Glutamatergic neuron (in vitro differentiated cells): ENCODE data around the gene MAPK4. TPM values are rescaled to one million over a fixed set of nuclear protein-coding genes. Genes with fewer than 3 reads are reported as not detected.

Experiments used
- DNase-seq: peaks from one replicate; pipeline ENCODE4 v3.0.0; 2022
- H3K27ac Mint-ChIP-seq: one replicate; pipeline ENCODE4 v1.8.0; 2020; ENCODE audit warnings: mild to moderate bottlenecking, mixed read lengths, inconsistent platforms; ENCODE audit not compliant: unreplicated experiment
- H3K27me3 Mint-ChIP-seq: one replicate; pipeline ENCODE4 v1.8.0; 2020; ENCODE audit warnings: mild to moderate bottlenecking, moderate library complexity, mixed read lengths, inconsistent platforms; ENCODE audit not compliant: unreplicated experiment
- H3K36me3 Mint-ChIP-seq: one replicate; pipeline ENCODE4 v1.8.0; 2020; ENCODE audit warnings: mild to moderate bottlenecking, mixed read lengths, inconsistent platforms; ENCODE audit not compliant: unreplicated experiment
- H3K4me1 Mint-ChIP-seq: one replicate; pipeline ENCODE4 v1.8.0; 2020; ENCODE audit warnings: mild to moderate bottlenecking, low read depth, mixed read lengths, inconsistent platforms; ENCODE audit not compliant: unreplicated experiment
- H3K4me3 Mint-ChIP-seq: one replicate; pipeline ENCODE4 v1.8.0; 2020; ENCODE audit warnings: mild to moderate bottlenecking, mixed read lengths, inconsistent platforms; ENCODE audit not compliant: unreplicated experiment
- H3K9me3 Mint-ChIP-seq: one replicate; pipeline ENCODE4 v1.8.0; 2020; ENCODE audit warnings: mild to moderate bottlenecking, moderate library complexity, mixed read lengths, inconsistent platforms; ENCODE audit not compliant: unreplicated experiment
- CTCF ChIP-seq: fragments of 200-600 bp; sonication (generic); IDR thresholded peaks from one replicate; pipeline ENCODE4 v1.5.0; 2021; ENCODE audit not compliant: partially characterized antibody, unreplicated experiment
- total RNA-seq: library from RNA; stranded (reverse); fragmentation: NEBNext Ultra II Directional; extraction: Animal tissue kit (Norgen Biotek cat#: 25700); gene quantifications from one replicate; pipeline ENCODE4 v1.2.1, GENCODE V29; 2021; ENCODE audit not compliant: unreplicated experiment

The MAPK4 gene
- total RNA-seq, 1 donor from 2014 or later = 13.1 TPM

GRCh38 chr18:50727721-50728471 lies 168.0 kb downstream of the MAPK4 start:
- Mint-ChIP-seq H3K4me3 (no peak overlapping the region), H3K4me1 (peaks cover 17% of the 10 kb centered on the region), H3K36me3 (peaks cover 15% of the 10 kb centered on the region), H3K9me3 (peaks cover 8% of the 10 kb centered on the region), H3K27ac (no peak overlapping the region), H3K27me3 (no peaks in the 10 kb centered on the region)
- DNase-seq = no peak
- TF ChIP-seq CTCF = no peak

GRCh38 chr18:50729376-50729775 lies 169.5 kb downstream of the MAPK4 start:
- DNase-seq = no peak
- TF ChIP-seq CTCF = no peak
- Mint-ChIP-seq H3K27me3 (no peaks in the 10 kb centered on the region), H3K36me3 (peaks cover 12% of the 10 kb centered on the region), H3K27ac (no peak overlapping the region), H3K4me1 (peaks cover 17% of the 10 kb centered on the region), H3K9me3 (peaks cover 8% of the 10 kb centered on the region), H3K4me3 (no peak overlapping the region)

GRCh38 chr18:50729986-50730385 lies 170.1 kb downstream of the MAPK4 start:
- H3K4me1 Mint-ChIP-seq = peaks cover 17% of the 10 kb centered on the region
- DNase-seq = no peak
- peaks cover 8% of the 10 kb centered on the region for H3K9me3 Mint-ChIP-seq
- peaks cover 12% of the 10 kb centered on the region for H3K36me3 Mint-ChIP-seq
- no peak overlapping the region for H3K27ac Mint-ChIP-seq
- no peak for TF ChIP-seq CTCF
- H3K4me3 Mint-ChIP-seq = no peak overlapping the region
- no peaks in the 10 kb centered on the region for H3K27me3 Mint-ChIP-seq

GRCh38 chr18:50734342-50734741 lies 174.5 kb downstream of the MAPK4 start:
- Mint-ChIP-seq H3K27me3 (no peaks in the 10 kb centered on the region), H3K36me3 (peaks cover 12% of the 10 kb centered on the region), H3K4me1 (no peaks in the 10 kb centered on the region), H3K9me3 (peaks cover 6% of the 10 kb centered on the region), H3K27ac (no peak overlapping the region), H3K4me3 (no peak overlapping the region)
- DNase-seq = no peak
- no peak for TF ChIP-seq CTCF

GRCh38 chr18:50734886-50735285 lies 175.0 kb downstream of the MAPK4 start:
- DNase-seq = no peak
- peaks cover 12% of the 10 kb centered on the region for H3K36me3 Mint-ChIP-seq
- H3K27me3 Mint-ChIP-seq = no peaks in the 10 kb centered on the region
- TF ChIP-seq CTCF = no peak
- no peak overlapping the region for H3K27ac Mint-ChIP-seq
- H3K4me1 Mint-ChIP-seq = no peaks in the 10 kb centered on the region
- no peak overlapping the region for H3K4me3 Mint-ChIP-seq
- H3K9me3 Mint-ChIP-seq = peaks cover 6% of the 10 kb centered on the region
